Astrocyte (in vitro differentiated cells and primary cell): ENCODE data around the gene LGR6. TPM values are rescaled to one million over a fixed set of nuclear protein-coding genes. Genes with fewer than 3 reads are reported as not detected.

Experiments
- DNase-seq: peaks from one replicate; pipeline ENCODE4 v3.0.0-alpha.2; 2010; ENCODE audit warnings: low read depth
- FAIRE-seq: peaks from 2 replicates; lab custom pipeline; 2011; peaks lifted over from hg19 to GRCh38; lab: Jason Lieb, UNC
- H2AFZ ChIP-seq: 2 replicates; pipeline ENCODE4 v1.6.0; 2012; ENCODE audit warnings: low read depth, low read length, inconsistent platforms
- H3K27ac ChIP-seq: 2 replicates; pipeline ENCODE4 v1.5.1; 2011; ENCODE audit warnings: low read depth, low read length, inconsistent platforms
- H3K27me3 ChIP-seq: 2 replicates; pipeline ENCODE4 v1.6.0; 2011; ENCODE audit warnings: low read length, inconsistent platforms; ENCODE audit not compliant: insufficient read depth
- H3K36me3 ChIP-seq: 2 replicates; pipeline ENCODE4 v1.5.1; 2011; ENCODE audit warnings: low read length, inconsistent platforms; ENCODE audit not compliant: insufficient read depth
- H3K4me1 ChIP-seq: 2 replicates; pipeline ENCODE4 v1.5.1; 2011; ENCODE audit warnings: low read length, inconsistent platforms; ENCODE audit not compliant: insufficient read depth
- H3K4me2 ChIP-seq: 2 replicates; pipeline ENCODE4 v1.6.0; 2012; ENCODE audit warnings: low read length, inconsistent platforms
- H3K4me3 ChIP-seq: 2 replicates; pipeline ENCODE4 v1.5.1; 2011; ENCODE audit warnings: low read depth, mild to moderate bottlenecking, low read length, inconsistent platforms; ENCODE audit not compliant: insufficient read depth
- H3K79me2 ChIP-seq: 2 replicates; pipeline ENCODE4 v1.6.0; 2012; ENCODE audit warnings: mild to moderate bottlenecking, low read length, inconsistent platforms; ENCODE audit not compliant: insufficient read depth
- H3K9ac ChIP-seq: 2 replicates; pipeline ENCODE4 v1.6.0; 2012; ENCODE audit warnings: mild to moderate bottlenecking, low read length, inconsistent platforms
- H3K9me3 ChIP-seq: 2 replicates; pipeline ENCODE4 v1.5.1; 2012; ENCODE audit warnings: low read depth, mild to moderate bottlenecking, low read length, inconsistent platforms; ENCODE audit not compliant: insufficient read depth
- H4K20me1 ChIP-seq: 2 replicates; pipeline ENCODE4 v1.6.0; 2012; ENCODE audit warnings: low read length, inconsistent platforms; ENCODE audit not compliant: insufficient read depth
- H3K27ac Mint-ChIP-seq: one replicate; pipeline ENCODE4 v1.8.0; 2021; ENCODE audit warnings: mild to moderate bottlenecking, mixed read lengths; ENCODE audit not compliant: unreplicated experiment
- H3K27me3 Mint-ChIP-seq: one replicate; pipeline ENCODE4 v1.8.0; 2021; ENCODE audit warnings: low read depth, mixed read lengths; ENCODE audit not compliant: unreplicated experiment
- H3K36me3 Mint-ChIP-seq: one replicate; pipeline ENCODE4 v1.8.0; 2021; ENCODE audit warnings: low read depth, mixed read lengths; ENCODE audit not compliant: unreplicated experiment
- H3K4me1 Mint-ChIP-seq: one replicate; pipeline ENCODE4 v1.8.0; 2021; ENCODE audit warnings: low read depth, mixed read lengths; ENCODE audit not compliant: unreplicated experiment
- H3K4me3 Mint-ChIP-seq: one replicate; pipeline ENCODE4 v1.8.0; 2021; ENCODE audit warnings: mild to moderate bottlenecking, moderate library complexity, mixed read lengths; ENCODE audit not compliant: unreplicated experiment
- H3K9me3 Mint-ChIP-seq: one replicate; pipeline ENCODE4 v1.8.0; 2021; ENCODE audit warnings: mild to moderate bottlenecking, mixed read lengths; ENCODE audit not compliant: unreplicated experiment
- CTCF ChIP-seq: IDR thresholded peaks from 2 replicates; pipeline ENCODE4 v1.5.1; 2011; ENCODE audit warnings: low read depth, mild to moderate bottlenecking, inconsistent platforms, low read length, moderate library complexity; ENCODE audit not compliant: insufficient read depth
- EZH2 ChIP-seq: IDR thresholded peaks from 2 replicates; pipeline ENCODE4 v1.6.1; 2012; ENCODE audit warnings: mild to moderate bottlenecking, low read length, inconsistent platforms; ENCODE audit not compliant: insufficient read depth
- total RNA-seq: library from RNA; stranded (reverse); gene quantifications from 2 replicates; pipeline ENCODE4 v1.2.1, GENCODE V29; 2021

Gene LGR6
- total RNA-seq, 1 donor from 2014 or later, result 0.27 TPM

- Histone ChIP-seq H3K36me3 (no peaks in the 10 kb centered on the region), H3K27me3 (no peaks in the 10 kb centered on the region), H2AFZ (no peak overlapping the region), H3K27ac (no peak overlapping the region), H3K4me3 (no peak overlapping the region), H3K4me2 (no peak overlapping the region), H3K4me1 (peaks cover 3% of the 10 kb centered on the region), H4K20me1 (no peaks in the 10 kb centered on the region), H3K79me2 (no peaks in the 10 kb centered on the region), H3K9me3 (no peaks in the 10 kb centered on the region), H3K9ac (no peak overlapping the region)
- DNase-seq (no peak), FAIRE-seq (no peak)
- H3K4me3 Mint-ChIP-seq, result no peak overlapping the region
- H3K36me3 Mint-ChIP-seq, result no peaks in the 10 kb centered on the region
- H3K4me1 Mint-ChIP-seq, result peaks cover 17% of the 10 kb centered on the region
- TF ChIP-seq EZH2 (no peak), CTCF (no peak)
- H3K9me3 Mint-ChIP-seq, result no peaks in the 10 kb centered on the region
- H3K27me3 Mint-ChIP-seq, result peaks cover 11% of the 10 kb centered on the region
- no peak overlapping the region for H3K27ac Mint-ChIP-seq
These were observed 30.9 kb upstream of the LGR6 start for GRCh38 chr1:202162418-202163280.

DNA sequence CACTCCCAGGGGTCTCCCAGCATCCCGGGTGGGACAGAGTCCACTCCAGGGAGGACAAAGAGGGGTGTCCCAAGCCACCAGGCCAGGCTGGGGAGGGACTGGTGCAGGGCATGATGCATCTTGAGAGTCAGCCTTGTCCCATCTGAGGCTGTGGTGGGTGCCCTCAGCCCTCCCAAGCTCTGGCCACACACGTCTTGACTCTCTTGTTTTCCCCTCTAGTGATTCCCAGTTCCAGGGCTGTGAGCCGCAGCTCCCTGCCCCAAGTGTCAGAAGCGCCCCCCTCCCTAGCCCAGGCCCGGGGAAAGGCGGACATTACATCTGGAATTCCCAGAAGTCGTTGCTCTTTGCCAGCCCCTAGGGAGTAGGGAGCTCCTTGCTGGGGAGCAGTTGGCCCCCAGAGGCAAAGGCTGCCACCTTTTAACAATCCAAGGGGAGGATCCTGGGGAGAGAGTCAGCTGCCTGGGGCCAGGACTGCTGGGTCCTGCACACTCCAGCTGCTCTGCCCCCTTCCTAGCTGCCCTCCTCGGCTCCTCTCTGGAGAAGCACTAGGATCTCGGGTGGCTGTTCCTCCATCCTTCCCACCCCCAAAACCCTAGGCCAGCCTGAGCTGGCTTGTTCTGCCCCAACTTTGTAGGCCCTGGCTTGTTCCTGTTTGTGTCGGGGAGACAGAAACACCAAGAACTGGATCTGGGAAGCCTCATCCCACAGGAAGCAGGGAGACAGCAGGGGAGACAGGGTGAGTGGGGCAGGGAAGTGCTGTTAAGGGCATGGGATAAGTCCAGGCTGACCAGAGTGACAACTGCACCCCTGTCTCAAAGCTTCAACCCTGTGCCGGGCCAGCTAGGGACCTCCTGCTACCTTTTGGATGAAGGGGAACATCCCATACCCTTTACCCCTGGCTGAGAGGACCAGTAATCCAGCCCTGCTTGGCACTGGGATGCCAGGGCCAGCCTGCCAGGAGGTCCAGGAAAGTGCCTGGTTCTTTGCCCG, 30.0 kb upstream of the LGR6 start:
- DNase-seq, result no peak
- no peaks in the 10 kb centered on the region for H4K20me1 ChIP-seq
- Mint-ChIP-seq H3K9me3 (no peaks in the 10 kb centered on the region), H3K36me3 (no peaks in the 10 kb centered on the region), H3K27ac (no peak overlapping the region), H3K4me3 (no peak overlapping the region), H3K4me1 (peaks cover 17% of the 10 kb centered on the region), H3K27me3 (peaks cover 16% of the 10 kb centered on the region)
- no peak for FAIRE-seq
- H3K36me3 ChIP-seq, result no peaks in the 10 kb centered on the region
- no peak overlapping the region for H2AFZ ChIP-seq
- no peak overlapping the region for H3K27ac ChIP-seq
- no peak overlapping the region for H3K9ac ChIP-seq
- H3K4me1 ChIP-seq, result peaks cover 3% of the 10 kb centered on the region
- no peaks in the 10 kb centered on the region for H3K9me3 ChIP-seq
- no peak for TF ChIP-seq CTCF
- no peak for TF ChIP-seq EZH2
- H3K27me3 ChIP-seq, result no peaks in the 10 kb centered on the region
- no peak overlapping the region for H3K4me2 ChIP-seq
- H3K79me2 ChIP-seq, result no peaks in the 10 kb centered on the region
- H3K4me3 ChIP-seq, result no peak overlapping the region
